GM19023 (cell line): Measurements from ENCODE around the gene PSMD2.
A peak's percentile ranks its signal among the peaks of the same experiment; 100 is the strongest.
"Not testable (repeated sequence)": the region's sequence is repeated elsewhere in the genome, so short reads cannot be mapped to it uniquely, and the experiment has no call there.

Experiments
- ATAC-seq: cut with Tn5 transposase; IDR thresholded peaks from one replicate; pipeline ENCODE4 v1.9.1; 2021; ENCODE audit warnings: mild to moderate bottlenecking, moderate library complexity; ENCODE audit not compliant: unreplicated experiment

PSMD2 gene

DNA sequence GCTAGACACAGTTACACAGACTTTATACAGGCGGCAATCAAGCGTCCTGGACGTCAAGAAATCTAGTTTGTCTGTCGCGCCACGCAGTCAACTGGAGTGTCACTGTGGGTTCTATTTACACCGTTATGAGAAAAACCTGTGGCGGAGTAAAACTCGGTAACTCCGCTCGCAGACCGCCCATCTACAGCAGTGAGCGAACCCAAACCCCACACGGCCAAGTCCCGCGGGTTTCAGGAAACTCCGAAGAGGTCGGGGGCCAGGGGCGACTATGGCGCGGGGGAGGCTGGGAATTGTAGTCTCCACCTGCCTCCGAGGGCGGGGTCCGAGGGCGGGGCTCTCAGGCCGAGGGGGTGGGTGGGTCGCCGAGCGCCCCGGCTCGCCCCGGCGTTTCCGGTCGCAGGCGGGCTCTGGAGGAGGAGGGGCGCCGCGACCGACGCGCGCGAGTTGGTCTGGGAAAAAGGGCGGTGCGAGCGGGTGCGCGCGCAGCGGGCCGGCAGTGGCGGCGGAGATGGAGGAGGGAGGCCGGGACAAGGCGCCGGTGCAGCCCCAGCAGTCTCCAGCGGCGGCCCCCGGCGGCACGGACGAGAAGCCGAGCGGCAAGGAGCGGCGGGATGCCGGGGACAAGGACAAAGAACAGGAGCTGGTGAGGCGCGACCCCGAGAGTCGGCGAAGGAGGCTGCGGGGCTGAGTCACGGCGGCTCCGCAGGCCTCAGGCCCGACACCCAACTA lies at the start of gene PSMD2:
PSMD2 (plus strand) TSS at position 483 of the 729 bp plus-strand sequence; CDS start at position 509, 26 bp downstream.
- peak; percentile 94 for ATAC-seq

DNA sequence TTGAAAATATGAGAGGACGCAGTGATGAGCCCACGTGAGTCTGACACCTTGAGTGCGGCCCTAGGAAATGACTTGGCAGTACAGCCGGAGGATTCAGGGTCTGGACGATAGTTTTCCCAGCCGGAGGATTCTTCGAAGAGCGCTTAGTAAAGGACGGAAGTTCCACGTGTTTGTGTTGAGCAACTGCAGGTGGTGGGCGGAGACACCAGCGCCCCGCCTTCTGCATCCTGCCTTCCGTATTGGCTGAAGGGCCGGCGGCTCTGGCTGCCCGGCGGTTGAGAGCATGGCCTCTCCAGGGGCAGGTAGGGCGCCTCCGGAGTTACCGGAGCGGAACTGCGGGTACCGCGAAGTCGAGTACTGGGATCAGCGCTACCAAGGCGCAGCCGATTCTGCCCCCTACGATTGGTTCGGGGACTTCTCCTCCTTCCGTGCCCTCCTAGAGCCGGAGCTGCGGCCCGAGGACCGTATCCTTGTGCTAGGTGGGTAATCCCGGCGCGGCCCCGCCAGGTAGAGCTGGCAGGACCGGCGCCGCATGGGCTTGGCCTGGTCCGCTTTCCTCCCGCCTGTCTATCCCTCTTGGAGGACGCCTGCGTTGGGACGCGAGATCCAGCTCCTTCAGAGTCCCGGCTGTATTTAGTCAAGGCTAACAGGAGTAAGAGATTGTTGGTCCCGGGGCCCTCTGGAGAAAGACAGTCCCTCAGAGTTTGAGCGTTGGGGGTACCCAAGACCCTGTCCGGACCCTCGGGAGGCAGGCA lies 49.5 kb upstream of the PSMD2 start, which contains the start of gene EEF1AKMT4:
EEF1AKMT4 (plus strand) TSS at position 261 of the 755 bp plus-strand sequence; CDS start at position 284, 23 bp downstream.
- peak; percentile 91 for ATAC-seq

DNA sequence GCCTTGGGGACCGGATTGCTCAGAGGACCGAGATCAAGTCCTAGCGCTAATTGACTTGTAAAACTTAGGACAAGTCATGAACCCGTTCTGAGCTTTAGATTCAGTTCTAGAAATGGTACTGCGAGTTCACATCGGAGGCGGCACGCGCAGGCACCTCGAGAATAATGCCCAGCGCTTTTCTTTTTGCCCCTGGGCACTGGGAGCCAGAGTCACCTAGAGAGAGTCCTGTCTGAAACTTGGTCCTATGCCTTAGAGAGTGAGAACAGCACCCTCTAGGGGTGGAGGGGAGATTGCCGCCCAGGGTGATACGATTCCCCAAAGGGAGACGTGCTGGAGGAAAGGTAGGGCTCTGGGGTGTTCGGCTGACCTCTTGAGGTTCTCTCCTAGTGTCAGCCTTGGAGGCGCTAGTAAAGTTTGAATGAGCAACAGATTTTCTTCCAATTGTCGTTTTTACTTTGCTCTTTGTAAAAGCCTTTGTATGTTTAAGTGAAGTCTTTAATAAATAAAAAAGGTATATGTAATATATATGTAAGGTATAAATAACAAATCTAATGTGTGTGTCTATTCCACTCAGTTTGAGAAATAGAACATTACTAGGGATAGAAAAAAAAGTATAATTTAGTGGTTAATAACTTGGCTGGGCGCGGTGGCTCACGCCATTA lies 48.7 kb upstream of the PSMD2 start:
- ATAC-seq: peak; percentile 59

DNA sequence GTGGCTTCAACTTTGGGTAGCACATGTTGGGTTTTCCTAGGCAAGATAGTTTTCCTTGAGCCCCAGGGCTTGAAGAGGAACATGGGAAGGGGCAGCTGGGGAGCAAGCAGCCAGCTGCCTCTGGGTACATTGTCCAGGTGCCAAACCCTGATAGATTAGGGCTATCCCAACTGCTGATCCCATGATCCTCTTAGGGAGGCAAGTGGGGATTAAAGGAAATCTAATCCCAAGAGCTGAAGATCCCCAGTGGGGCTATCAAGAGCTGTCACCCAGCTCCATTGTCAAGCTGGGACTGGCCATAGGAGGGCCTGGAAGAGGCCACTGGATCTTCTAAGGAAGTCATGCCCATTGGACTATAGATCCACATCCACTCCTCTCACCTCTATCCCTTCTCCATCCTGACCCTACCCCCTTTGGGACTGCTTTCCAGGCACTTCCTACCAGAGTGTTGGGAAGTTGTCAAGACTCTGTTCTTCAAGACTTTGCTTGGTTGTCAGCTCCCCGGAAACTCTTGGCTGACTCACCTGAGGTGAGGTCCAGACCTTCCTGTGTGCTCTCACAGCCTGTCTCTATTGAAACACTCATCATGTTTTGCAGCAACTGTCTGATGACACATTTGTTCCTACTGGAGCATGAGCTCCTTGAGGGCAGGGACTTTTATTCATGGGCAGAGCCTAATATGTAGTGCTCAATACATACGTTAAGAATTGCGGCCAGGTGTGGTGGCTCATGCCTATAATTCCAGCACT lies 43.6 kb upstream of the PSMD2 start:
- no peak for ATAC-seq

DNA sequence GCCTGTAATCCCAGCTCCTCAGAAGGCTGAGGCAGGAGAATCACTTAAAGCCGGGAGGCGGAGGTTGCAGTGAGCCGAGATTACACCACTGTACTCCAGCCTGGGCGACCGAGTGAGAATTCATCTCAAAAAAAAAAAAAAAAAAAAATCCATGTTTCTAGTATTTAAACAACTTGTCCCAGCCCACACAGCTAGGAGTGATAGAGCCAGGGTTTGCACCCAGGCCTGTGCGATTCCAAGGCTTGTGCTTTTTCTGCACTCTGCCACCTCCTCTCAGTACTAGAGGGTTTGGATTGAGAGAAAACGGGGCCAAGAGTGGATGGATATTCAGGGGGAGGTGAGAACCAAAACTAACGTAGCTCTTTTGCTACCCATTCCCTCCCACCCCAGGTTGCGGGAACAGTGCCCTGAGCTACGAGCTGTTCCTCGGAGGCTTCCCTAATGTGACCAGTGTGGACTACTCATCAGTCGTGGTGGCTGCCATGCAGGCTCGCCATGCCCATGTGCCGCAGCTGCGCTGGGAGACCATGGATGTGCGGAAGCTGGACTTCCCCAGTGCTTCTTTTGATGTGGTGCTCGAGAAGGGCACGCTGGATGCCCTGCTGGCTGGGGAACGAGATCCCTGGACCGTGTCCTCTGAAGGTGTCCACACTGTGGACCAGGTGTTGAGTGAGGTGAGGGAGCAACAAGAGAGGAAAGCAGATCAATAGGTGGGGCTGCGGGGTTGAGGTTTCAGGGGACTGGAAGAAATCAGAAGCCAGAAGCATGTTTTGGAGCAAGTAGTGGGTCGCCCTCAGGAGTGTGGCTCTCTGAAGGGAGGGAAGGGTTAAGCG lies 41.7 kb upstream of the PSMD2 start:
- ATAC-seq: no peak

DNA sequence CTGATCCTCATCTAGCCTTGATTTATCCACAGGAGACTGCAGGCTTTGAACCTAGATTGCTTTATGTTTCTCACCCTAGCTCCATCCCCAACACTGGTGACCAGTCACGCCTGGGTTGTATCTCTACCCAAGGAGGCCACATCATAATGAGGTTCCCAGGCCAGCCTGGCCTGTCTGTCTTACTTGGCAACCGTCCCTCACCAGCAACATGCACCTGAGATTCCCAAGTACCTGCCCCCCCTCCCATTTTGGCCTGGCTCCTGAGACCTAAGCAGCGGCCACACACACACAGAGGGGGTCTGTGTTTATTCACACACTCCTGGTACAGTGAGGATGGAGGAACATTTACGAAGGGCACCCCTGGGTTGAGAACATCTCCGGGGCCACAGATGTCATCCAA lies 40.1 kb upstream of the PSMD2 start:
- no peak for ATAC-seq

DNA sequence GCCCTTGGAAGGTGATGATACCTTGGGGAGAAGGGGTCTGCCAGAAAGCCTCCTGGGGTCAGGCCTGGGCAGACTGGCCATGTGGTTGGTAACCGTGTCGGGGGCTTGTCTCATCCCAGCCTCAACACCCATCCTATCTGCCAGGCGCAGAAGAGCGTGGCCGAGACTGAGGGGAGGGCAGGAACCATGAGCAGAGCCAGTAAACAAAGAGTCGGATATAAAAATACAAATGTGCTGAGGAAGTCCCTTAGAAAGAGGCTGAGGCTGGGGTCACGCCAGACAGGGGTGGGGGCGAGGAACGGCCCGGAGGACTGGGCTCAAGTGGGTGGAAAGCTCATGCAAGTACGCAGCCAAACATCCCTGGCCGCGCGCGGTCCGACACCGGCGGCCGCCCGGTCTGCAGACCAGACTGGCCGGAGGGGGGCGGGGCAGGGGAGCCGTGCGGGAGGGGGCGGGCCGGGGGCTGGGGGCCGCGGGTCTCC lies 39.6 kb upstream of the PSMD2 start:
- ATAC-seq: no peak

DNA sequence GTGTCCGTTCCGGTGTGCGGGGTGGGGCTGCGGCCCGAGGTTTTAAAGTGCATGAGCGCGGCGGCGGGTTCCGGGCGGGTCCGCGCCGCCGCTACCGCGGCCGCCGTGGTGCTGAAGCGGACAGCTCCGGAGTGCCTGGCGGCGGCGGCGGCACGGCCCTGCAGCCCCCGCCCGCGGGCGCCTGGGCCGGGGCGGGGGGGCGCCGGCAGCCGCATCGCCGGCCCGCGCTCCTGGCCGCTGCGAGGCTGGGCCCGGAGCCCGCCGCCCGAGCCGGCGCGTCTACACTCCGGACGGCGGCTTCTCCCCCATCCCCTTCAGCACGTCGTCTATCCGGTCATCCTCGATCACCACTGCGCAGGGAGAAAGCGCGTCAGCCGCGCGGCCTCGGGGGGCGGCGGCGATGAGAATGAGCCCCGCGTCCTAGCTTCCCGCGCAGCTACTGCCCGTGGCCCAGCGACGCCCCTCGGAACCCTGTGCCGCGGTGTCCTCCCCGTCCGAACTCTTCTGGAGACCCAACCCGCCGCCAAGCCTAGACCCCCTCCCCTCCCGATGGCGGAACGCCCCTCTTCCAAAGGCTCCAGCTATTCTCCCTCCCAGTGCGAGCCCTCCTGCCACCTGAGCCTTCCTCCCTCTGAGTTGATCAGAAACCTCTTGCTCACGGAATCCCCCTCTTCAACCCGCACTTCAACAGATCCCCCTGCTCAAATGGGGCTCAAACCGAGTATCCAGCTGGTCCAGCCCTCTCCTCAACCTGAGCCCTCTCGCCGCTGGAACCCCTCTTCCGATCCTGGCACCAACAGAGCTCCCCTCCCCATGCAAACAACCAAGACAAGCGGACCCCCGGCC lies 38.9 kb upstream of the PSMD2 start:
- ATAC-seq: no peak

DNA sequence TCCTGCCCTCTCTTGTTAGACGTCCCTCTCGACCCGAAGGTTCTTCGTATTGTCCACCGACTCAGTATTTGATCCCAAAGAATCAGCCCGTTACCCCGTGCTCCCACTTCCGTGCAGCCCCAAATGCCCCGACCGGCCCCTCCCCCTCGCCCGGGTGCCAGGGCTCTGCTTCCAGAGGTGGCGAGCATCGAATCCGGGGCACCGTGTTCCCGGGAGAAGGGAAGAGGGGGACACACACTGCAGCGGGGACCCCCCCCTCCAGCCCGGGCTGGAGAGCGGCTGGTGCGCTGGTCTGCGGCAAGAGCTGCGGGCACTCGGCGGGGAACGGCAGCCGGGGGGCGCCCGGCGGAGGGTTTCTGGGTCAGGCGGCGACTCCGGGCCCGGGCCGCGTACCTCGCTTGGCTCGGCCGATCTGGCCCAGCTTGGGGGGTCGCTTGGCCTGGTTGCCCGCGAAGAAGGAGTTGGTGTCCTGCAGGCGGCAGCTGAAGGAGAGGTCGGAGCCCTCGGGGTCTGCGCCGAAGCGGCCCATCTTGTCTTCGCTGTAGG lies 38.2 kb upstream of the PSMD2 start:
- no peak for ATAC-seq

DNA sequence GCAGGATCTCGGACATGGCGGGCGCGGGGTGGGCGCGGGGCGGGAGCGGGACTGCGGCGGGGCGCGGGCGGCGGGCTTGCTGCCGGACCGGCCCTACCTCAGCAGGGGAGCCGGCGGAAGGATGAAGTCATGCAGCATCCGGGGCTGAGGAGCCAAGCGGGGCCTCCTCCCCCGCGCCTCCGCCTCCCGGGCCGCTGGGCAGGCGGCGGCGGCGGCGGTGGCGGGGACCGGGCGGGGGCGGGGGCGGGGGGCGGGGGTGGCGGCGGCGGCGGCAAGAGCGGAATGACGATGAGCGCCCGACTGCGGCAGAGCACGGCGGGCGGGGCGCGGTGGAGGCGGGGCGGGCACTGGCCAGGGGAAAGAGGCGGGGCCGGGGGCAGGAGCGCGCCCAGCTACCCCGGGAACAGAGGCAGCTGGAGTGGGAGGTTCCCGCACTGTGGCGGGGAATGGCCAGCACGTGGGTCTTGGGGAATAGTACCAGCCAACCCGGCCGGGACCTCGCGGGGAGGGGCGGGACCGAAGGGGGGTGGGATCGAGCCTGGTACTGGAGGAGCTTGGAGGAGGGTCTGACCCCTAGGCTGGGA lies 37.7 kb upstream of the PSMD2 start, which contains the start of gene CAMK2N2:
CAMK2N2 (minus strand) TSS at position 284 of the 584 bp plus-strand sequence; CDS start at position 16, 268 bp downstream.
- ATAC-seq: no peak

DNA sequence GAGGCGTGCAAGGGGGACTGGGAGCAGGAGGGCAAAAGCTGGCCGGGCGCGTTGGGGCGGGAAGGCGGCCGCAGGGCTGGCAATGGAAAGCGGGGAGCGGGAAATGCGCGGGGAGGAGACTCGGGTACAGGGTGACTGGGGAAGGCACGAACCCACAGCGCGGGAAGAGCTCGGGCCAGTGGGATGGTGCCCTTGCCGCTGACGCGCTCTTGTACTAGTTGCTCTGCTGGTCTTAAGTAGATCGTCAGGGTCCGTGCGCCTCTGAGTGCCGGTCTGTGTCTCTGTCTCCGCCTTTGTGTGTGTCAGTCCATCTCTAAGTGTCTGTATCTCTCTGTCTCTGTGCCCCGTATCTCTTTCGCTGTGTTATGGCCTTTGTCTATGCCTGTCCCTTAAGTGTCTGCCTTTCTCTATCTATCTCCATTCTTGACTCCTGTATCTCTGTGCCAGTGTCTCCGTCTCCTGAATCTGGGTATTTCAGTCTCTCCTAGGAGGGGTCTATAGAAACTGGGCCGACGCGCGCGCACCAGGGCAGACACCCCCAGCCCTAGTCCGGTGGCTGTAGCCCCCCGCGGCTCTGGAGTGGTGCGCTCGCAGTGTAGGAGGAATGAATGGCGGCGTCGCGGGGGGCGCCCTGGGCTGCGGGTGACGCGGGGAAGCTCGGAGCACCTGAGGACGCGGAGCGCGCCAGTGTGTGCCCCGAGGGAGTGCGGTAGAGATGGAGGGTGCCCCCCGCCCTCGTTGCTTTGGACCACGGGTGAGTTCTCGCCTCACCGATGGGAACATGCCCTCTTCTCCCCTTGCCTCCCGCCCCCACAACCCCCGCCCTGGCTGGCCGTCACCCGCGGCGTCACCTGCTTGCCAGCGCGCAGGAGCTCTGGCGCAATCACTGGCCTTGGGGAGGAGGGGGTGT lies 36.9 kb upstream of the PSMD2 start:
- no peak for ATAC-seq

DNA sequence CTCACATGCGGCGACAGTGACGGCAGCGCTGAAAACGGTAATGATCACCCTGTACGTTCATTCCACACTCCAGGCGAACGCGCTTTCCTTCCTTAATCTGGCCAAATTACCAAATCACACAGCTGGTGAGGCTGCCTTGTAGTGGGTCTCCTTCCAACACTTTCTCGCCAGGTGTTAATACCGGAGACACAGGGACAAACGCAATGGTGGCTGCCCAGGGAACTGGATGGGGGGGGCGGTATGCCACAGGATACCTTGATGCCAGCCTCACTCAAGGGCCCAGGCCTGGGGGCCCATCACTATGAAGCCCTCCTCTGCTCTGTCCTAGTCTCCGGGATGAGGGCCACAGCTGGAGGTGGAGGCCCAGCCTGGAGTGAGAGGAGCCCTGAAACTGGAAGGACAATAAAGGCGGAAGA lies 36.3 kb upstream of the PSMD2 start:
- no peak for ATAC-seq

DNA sequence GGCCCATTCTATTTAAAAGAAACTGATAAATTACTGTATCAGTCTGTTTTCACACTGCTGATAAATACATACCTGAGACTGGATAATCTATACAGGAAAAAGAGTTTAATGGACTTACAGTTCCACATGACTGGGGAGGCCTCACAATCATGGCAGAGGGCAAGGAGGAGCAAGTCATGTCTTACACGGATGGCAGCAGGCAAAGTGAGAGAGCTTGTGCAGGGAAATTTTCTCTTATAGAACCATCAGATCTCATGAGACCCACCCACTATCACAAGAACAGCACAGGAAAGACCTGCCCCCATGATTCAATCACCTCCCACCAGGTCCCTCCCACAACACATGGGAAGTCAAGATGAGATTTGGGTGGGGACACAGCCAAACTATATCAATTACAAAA lies 31.8 kb upstream of the PSMD2 start:
- not testable (repeated sequence) for ATAC-seq

DNA sequence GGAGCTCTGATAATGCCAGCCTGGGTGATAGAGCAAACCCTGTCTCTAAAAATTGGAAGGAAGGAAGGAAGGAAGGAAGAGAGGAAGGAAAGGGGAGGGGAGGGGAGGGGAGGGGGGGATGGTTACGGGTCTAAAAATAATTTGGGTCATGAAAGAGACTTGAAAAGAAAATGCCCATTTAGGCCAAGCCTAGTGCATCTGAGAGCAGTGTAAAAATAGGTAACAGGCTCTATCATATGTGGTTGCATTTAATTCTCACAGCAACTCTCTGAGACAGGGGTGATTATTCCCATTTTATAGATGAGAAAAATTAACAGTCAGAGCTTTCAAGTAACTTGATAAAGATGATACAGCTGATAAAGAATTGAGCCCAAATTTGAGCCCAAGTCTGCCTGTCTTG lies 26.8 kb upstream of the PSMD2 start:
- no peak for ATAC-seq

DNA sequence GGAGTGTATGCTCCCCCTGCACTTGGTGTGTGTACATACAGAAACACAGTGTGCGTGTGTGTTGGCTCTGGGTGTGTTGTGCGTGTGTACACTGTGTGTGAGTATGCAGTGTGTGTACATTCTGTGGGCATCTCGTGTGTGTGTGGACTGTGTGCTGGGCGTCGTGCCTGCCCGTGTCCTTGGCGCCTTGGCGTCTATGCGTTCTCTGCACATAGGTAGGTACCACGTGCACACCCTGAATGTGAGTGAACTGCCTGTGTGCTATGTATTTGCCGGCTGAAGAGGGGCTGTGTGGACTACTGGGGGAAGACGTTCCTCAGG lies 23.7 kb upstream of the PSMD2 start:
- ATAC-seq: no peak

DNA sequence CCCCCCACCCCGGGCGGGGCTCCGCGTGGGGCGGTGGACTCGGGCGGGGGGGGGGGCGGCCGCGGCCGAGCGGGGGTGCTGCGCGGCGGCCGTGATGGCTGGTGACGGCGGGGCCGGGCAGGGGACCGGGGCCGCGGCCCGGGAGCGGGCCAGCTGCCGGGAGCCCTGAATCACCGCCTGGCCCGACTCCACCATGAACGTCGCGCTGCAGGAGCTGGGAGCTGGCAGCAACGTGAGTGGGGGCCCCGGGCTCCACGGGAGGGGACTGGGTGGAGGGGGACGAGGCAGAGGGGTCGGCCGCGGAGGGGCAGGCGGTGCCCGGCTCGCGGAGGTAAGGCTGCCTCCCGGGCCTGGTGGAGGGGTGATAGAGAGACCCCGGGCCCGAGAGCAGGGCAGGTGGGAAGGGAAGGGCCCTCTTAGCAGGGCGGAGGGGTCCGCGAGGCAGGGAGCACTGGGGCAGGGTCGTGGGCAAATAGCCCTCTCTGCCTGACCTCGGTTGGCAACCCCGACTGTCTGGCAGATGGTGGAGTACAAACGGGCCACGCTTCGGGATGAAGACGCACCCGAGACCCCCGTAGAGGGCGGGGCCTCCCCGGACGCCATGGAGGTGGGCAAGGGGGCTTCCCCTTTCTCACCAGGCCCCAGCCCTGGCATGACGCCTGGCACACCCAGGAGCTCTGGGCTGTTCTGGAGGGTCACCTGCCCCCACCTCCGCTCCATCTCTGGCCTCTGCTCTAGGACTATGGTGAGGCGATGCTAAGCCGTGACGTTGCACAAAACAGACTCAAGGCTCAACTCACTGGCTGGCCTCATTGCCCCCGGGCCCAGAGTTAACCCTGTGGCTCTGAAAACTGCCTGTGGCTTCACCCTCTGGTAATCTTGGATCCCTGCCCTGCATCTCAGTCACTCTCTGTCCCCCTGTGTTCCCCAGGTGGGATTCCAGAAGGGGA lies 22.8 kb upstream of the PSMD2 start, which contains the start of gene ECE2:
ECE2 (plus strand) TSS at position 62 of the 950 bp plus-strand sequence; CDS start at position 194, 132 bp downstream.
- no peak for ATAC-seq
